Putamen (tissue), 1 donor: ENCODE results near the gene SPANXN4.

Experiments used
- DNase-seq: peaks from one replicate; pipeline ENCODE4 v3.0.0-alpha.2; 2016; ENCODE audit warnings: low spot score

SPANXN4 gene

DNA sequence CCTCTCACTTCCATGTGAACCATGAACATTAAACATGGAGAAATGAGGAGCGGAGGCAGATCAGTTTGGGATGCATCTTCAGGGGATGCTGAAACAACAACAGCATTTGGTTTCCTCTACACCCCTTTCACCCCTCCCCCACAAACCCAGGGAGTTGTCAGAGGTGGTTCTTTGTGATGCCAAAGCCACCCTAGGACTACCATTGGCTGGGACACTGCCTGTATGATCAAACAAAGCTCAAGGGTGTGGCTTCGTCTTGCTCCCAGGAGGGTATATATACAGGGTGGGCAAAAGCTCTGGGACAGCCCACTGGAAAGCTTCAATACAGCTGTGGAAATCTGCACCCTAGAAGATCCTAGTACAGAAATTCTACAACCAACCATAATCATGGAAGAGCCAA lies at the start of gene SPANXN4:
TSS of gene SPANXN4 (plus strand) at position 301 of the 400 bp plus-strand sequence. CDS start at position 388, 87 bp downstream.
- no peak for DNase-seq

DNA sequence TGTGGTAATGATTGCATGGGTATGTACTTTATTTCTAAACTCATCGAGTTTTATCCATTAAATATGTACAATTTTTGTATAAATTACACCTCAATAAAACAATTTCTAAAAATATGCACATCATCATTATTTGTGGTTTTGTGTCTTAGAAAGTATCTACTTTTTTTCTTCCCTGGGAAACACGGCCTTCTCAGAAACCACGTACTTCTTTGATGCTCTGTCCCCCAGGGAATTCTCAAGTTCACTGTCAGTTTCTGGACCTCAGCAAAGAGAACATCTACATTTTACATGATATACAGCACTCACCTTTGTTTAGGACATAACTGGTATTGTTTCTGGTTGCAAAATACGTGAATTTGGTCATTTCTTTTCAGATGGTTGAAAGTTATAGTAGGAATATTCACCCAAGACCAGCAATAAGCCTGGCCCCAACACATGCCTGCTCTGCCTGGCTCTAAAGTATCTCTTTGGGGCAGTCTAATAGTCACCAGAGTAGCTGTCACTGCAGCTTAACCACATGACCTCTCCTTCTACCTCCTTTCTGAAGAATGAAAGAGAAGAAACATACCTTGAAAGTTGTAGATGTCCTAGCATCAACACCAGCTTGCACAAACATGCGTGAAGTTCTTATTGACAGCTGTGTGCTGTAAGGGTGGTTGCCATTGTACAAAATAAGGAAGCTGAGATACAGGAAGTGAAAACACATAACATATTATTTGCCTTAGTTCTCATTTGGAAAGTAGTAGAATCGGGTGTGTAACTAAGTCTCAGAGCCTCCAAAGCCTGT lies 48.4 kb upstream of the SPANXN4 start:
- no peak for DNase-seq

- DNase-seq = no peak
Observed at GRCh38 chrX:142978130-142978684, 47.5 kb upstream of the SPANXN4 start.

DNA sequence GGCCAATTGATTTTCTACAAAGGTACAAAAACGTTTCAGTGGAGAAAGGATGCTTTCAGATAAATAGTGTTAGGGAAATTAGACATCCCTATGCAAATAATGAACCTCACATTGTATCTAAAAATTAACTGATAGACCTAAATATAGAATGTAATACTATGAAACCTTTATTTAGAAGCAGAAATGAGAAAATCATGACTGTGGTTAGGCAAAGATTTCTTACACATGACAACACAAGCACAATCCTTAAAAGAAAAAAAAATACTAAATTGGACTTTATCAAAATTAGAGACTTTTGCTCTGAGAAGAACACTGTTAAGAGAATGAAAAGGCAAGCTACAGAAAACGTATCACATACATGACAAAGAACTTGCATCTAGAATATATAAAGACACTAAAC lies 43.0 kb upstream of the SPANXN4 start:
- DNase-seq = no peak

DNA sequence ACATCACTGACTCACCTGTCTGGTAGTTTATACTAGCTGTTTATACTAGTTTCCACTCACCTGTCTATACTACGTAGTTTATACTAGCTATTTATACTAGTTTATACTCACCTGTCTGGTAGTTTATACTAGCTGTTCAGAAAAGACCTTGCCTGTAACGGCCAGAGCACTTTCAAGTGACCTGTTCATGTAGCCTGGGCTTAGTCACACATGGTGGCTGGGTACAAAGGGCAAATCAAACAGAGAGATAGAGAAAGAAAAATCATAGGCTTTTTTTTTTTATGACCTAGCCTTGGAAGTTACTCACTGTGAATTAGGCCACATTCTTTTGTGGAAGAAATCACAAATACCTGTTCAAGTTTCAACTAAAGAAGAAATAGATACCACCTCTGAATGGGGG lies 30.7 kb upstream of the SPANXN4 start:
- DNase-seq = no peak

DNA sequence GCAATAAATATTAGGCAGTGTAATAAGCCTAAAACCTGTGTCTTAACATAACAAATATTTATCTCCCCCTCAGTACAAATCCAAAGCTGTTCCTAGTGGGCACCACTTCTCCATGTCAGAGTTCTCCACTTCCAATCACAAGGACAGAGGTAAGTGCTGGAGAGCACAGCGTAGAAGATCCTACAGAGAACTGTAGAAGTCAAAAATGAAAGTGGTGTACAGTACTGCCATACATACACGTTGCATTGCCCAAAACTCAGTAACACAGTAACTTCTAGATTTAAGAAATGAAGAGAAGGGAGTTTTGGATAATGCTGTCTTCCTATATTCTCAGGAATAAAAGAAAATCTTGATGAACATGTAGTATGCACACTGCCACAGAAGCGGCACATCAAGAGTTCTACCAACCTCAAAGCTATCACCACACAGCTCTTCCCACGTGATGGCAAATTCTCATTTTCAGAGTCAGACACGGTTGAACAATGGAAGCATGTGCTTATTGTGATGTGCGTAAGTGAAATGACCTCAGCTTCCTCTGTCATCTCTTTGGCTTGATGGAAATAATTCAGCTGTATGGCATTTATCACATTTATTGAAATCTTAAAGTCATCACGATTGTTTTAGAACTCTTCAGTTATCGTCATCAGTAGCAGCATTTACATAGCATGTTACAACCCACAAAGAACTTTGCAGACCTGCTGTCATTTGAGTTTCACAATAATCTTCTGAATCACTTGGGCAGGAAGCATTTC lies 27.1 kb upstream of the SPANXN4 start:
- DNase-seq = no peak

DNA sequence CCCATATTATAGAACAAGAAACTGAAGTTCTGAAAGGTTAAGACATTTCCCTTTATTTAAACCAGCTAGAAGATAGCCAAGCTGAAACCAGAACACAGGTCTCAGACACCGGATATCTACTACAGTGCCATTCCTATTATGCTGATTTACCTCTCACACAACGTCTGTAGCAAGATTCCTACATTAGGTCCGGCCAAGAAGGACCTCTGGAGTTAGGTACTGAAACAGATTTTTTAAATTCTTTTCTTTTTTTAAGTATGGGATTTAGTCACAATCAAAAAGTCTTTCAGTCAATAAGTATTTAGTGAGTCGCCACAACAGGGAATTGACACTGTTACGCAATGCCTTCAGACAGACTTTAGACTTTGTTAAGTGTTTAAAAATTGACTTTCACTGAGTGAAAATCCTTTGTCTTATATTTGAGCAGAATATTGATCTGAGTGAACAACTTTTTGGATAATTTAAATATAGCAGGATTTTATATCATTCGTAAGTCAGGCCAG lies 26.5 kb upstream of the SPANXN4 start:
- no peak for DNase-seq

GRCh38 chrX:143002206-143002605 lies 23.5 kb upstream of the SPANXN4 start:
- no peak for DNase-seq

- no peak for DNase-seq
Observed at GRCh38 chrX:143017272-143017671, 8.5 kb upstream of the SPANXN4 start.

GRCh38 chrX:143027275-143027674 lies 1.5 kb downstream of the SPANXN4 start:
- DNase-seq = no peak

DNA sequence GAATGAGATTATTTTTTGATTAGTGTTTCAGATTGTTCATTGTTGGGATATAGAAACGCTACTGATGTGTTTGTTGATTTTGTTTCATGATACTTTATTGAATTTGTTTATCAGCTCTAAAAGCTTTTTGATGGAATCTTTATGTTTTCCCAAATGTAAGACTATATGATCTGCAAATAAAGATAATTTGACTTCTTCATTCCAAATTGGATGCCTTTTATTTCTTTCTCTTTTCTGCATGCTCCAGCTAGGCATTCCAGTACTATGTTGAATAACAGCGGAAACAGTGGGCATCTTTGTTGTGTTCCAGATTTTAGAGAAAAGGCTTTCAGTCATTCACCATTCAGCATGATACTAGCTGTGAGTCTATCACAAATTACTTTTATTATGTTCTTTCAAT lies 21.8 kb downstream of the SPANXN4 start:
- DNase-seq = no peak

- no peak for DNase-seq
Observed at GRCh38 chrX:143058120-143058519, 32.4 kb downstream of the SPANXN4 start.

DNA sequence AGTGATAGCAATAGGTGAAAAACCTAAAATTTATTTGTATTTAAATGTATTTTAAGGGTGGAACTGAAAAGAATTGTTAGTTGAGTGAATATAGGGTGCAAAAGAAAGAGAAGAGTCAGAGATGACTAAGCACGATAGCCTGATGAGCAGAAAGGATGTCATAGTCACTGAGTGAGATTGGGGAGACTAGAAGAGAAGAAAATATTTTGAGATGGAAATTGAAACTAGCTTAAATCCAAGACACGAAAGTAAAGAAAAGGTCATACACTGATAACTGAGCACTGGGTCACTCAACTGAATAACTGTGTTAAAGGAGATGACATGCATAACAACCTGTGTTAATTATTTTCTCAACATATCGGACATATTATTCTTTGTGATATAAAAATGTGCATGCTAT lies 55.5 kb downstream of the SPANXN4 start:
- no peak for DNase-seq

DNA sequence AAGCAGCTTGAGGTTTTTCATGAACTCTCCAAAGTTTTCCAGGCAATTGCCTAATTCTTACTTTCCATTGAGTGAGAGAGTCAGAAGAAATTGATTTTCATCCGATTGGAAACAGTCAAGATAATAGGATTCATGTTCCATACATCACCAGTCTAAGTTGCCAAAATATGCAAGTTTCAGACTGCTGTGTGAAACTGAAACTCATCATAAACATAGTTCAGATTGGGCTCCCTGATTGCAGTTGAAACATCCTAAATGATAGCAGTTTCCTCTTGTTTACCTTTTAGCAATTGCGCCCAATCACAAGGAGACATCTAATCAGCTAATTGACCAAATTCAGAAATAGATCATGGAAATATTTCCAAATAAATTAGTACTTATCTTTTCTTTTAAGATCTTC lies 56.8 kb downstream of the SPANXN4 start:
- DNase-seq = no peak
